H1 (cell line): Measurements from ENCODE around the gene ELOA2. TPM values are rescaled to one million over a fixed set of nuclear protein-coding genes. Genes with fewer than 3 reads are reported as not detected.
A peak's percentile ranks its signal among the peaks of the same experiment; 100 is the strongest.

ENCODE experiments used
- CTCF ChIA-PET: fragments of 300-600 bp; sonication (Branson Sonifier 250); formaldehyde crosslinking; loops from one replicate; lab custom pipeline; 2021; ENCODE audit not compliant: partially characterized antibody; lab: Charles Lee
- POLR2A ChIA-PET: fragments of 300-600 bp; sonication (Branson Sonifier 250); formaldehyde crosslinking; loops from one replicate; lab custom pipeline; 2021; ENCODE audit warnings: inconsistent platforms; ENCODE audit not compliant: partially characterized antibody; lab: Charles Lee
- DNase-seq, 2 experiments: peaks; one replicate each; pipeline versions ENCODE4 v3.0.0 to v3.0.0-alpha.2; 2010 to 2022; ENCODE audit warnings: low spot score in 2 of 2, low read depth in 1 of 2, mixed read lengths in 1 of 2
- FAIRE-seq: peaks from 2 replicates; lab custom pipeline; 2011; peaks lifted over from hg19 to GRCh38; lab: Jason Lieb, UNC
- H2AFZ ChIP-seq: 2 replicates; pipeline ENCODE4 v1.8.1; 2012; ENCODE audit warnings: low read length, inconsistent platforms
- H2AK5ac ChIP-seq: 2 replicates; pipeline ENCODE4 v1.6.1; 2013; ENCODE audit warnings: low read depth, low read length
- H2BK120ac ChIP-seq: replicated peaks from 2 replicates; pipeline ENCODE3; 2013; ENCODE audit warnings: low read depth, low read length, inconsistent platforms
- H2BK12ac ChIP-seq: 2 replicates; pipeline ENCODE4 v1.6.1; 2013; ENCODE audit warnings: low read depth, low read length
- H2BK15ac ChIP-seq: 2 replicates; pipeline ENCODE4 v1.6.1; 2013; ENCODE audit warnings: low read length
- H2BK20ac ChIP-seq: 2 replicates; pipeline ENCODE4 v1.6.1; 2013; ENCODE audit warnings: low read length
- H2BK5ac ChIP-seq: 2 replicates; pipeline ENCODE4 v1.6.1; 2013; ENCODE audit warnings: low read depth, low read length
- H3K14ac ChIP-seq: 2 replicates; pipeline ENCODE4 v1.6.1; 2013; ENCODE audit warnings: inconsistent platforms; ENCODE audit not compliant: insufficient read length
- H3K18ac ChIP-seq: 2 replicates; pipeline ENCODE4 v1.6.1; 2013; ENCODE audit warnings: low read length; ENCODE audit errors: extremely low read depth
- H3K23ac ChIP-seq: 2 replicates; pipeline ENCODE4 v1.6.1; 2013; ENCODE audit warnings: inconsistent platforms; ENCODE audit not compliant: insufficient read length
- H3K23me2 ChIP-seq: 2 replicates; pipeline ENCODE4 v1.6.1; 2013; ENCODE audit warnings: low read depth, low read length
- H3K27ac ChIP-seq: 2 replicates; pipeline ENCODE4 v1.6.1; 2011; ENCODE audit warnings: low read depth, low read length, inconsistent platforms
- H3K27me3 ChIP-seq, 4 experiments: replicated peaks in 1 of 4; 1 replicate in 1 of 4; 2 replicates in 3 of 4; pipeline versions ENCODE4 v1.6.1 to v1.8.1; 2011 to 2013; ENCODE audit warnings: low read length in 3 of 4, mild to moderate bottlenecking in 3 of 4, inconsistent platforms in 2 of 4, mixed read lengths in 2 of 4, moderate library complexity in 1 of 4; ENCODE audit not compliant: control insufficient read depth in 3 of 4, insufficient read depth in 3 of 4; ENCODE audit errors: extremely low read depth in 1 of 4
- H3K36me3 ChIP-seq, 4 experiments: 2 replicates each; pipeline versions ENCODE4 v1.6.1 to v1.8.1; 2011 to 2013; ENCODE audit warnings: mild to moderate bottlenecking in 4 of 4, low read length in 3 of 4, moderate library complexity in 2 of 4, control low read depth in 1 of 4, inconsistent platforms in 1 of 4; ENCODE audit not compliant: insufficient read depth in 4 of 4, control insufficient read depth in 2 of 4
- H3K4ac ChIP-seq: replicated peaks from 2 replicates; pipeline ENCODE3; 2013; ENCODE audit warnings: low read length, low read depth, mixed read lengths, inconsistent platforms; ENCODE audit not compliant: insufficient read length
- H3K4me1 ChIP-seq, 4 experiments: replicated peaks in 1 of 4; 1 replicate in 1 of 4; 2 replicates in 3 of 4; pipeline versions ENCODE4 v1.6.1 to v1.8.1; 2011 to 2013; ENCODE audit warnings: low read length in 3 of 4, inconsistent platforms in 2 of 4, mixed read lengths in 1 of 4; ENCODE audit not compliant: insufficient read depth in 4 of 4, control insufficient read depth in 3 of 4
- H3K4me2 ChIP-seq, 2 experiments: 2 replicates each; pipeline versions ENCODE4 v1.6.1 to v1.8.1; 2011 to 2013; ENCODE audit warnings: low read depth in 2 of 2, low read length in 2 of 2, control low read depth in 1 of 2, inconsistent platforms in 1 of 2, mild to moderate bottlenecking in 1 of 2; ENCODE audit not compliant: insufficient read depth in 1 of 2
- H3K4me3 ChIP-seq, 4 experiments: fragments of 200-600, 300-600 bp in 1 of 4; sonication (generic), shearing (Covaris generic), sonication (Bioruptor Twin) in 1 of 4; 2 replicates each; pipeline versions ENCODE4 v1.5.1 to v1.8.1; 2011 to 2016; ENCODE audit warnings: low read length in 4 of 4, low read depth in 3 of 4, control low read depth in 2 of 4, inconsistent platforms in 2 of 4, mild to moderate bottlenecking in 2 of 4, mixed read lengths in 1 of 4, moderate library complexity in 1 of 4; ENCODE audit not compliant: insufficient read depth in 2 of 4; ENCODE audit errors: extremely low read depth in 1 of 4
- H3K56ac ChIP-seq: replicated peaks from 2 replicates; pipeline ENCODE3; 2013; ENCODE audit warnings: low read depth, mild to moderate bottlenecking, mixed read lengths, low read length, inconsistent platforms; ENCODE audit not compliant: insufficient read length
- H3K79me1 ChIP-seq: 2 replicates; pipeline ENCODE4 v1.6.1; 2013; ENCODE audit warnings: low read depth, low read length, control low read depth
- H3K79me2 ChIP-seq, 2 experiments: 2 replicates each; pipeline versions ENCODE4 v1.6.1 to v1.8.1; 2012 to 2013; ENCODE audit warnings: low read length in 2 of 2, mild to moderate bottlenecking in 2 of 2, inconsistent platforms in 1 of 2; ENCODE audit not compliant: insufficient read depth in 2 of 2, control insufficient read depth in 1 of 2
- H3K9ac ChIP-seq, 4 experiments: replicated peaks in 1 of 4; 1 replicate in 1 of 4; 2 replicates in 3 of 4; pipeline versions ENCODE4 v1.6.1 to v1.8.1; 2011 to 2013; ENCODE audit warnings: low read depth in 3 of 4, low read length in 3 of 4, control low read depth in 2 of 4, mild to moderate bottlenecking in 2 of 4, moderate library complexity in 2 of 4, inconsistent platforms in 1 of 4; ENCODE audit errors: extremely low read depth in 1 of 4
- H3K9me3 ChIP-seq, 2 experiments: 2 replicates each; pipeline versions ENCODE4 v1.6.1 to v1.8.1; 2012 to 2013; ENCODE audit warnings: mild to moderate bottlenecking in 2 of 2, moderate library complexity in 2 of 2, control low read depth in 1 of 2, inconsistent platforms in 1 of 2, low read depth in 1 of 2, low read length in 1 of 2, mixed read lengths in 1 of 2; ENCODE audit not compliant: insufficient read depth in 2 of 2
- H4K20me1 ChIP-seq, 2 experiments: replicated peaks in 1 of 2; 2 replicates each; pipeline versions ENCODE3 to v1.8.1; 2011 to 2013; ENCODE audit warnings: inconsistent platforms in 2 of 2, low read length in 2 of 2, mild to moderate bottlenecking in 1 of 2; ENCODE audit not compliant: insufficient read depth in 2 of 2, control insufficient read depth in 1 of 2
- H4K5ac ChIP-seq: 2 replicates; pipeline ENCODE4 v1.6.1; 2013; ENCODE audit warnings: low read length, low read depth, mixed read lengths, inconsistent platforms; ENCODE audit not compliant: insufficient read length
- H4K8ac ChIP-seq: 2 replicates; pipeline ENCODE4 v1.8.0; 2013; ENCODE audit warnings: mild to moderate bottlenecking, moderate library complexity, low read length, inconsistent platforms; ENCODE audit not compliant: insufficient read depth; ENCODE audit errors: extremely low read depth
- H4K91ac ChIP-seq: replicated peaks from 2 replicates; pipeline ENCODE3; 2013; ENCODE audit warnings: low read length, mixed read lengths, inconsistent platforms; ENCODE audit not compliant: insufficient read length
- CBX5 ChIP-seq: fragments of 300-800, 300-1000 bp; sonication (generic); IDR thresholded peaks from 2 replicates; pipeline ENCODE4 v1.7.1; 2016; ENCODE audit warnings: antibody characterized with exemption, low read length, low read depth
- CEBPB ChIP-seq: IDR thresholded peaks from 2 replicates; pipeline ENCODE4 v1.6.1; 2012; ENCODE audit warnings: low read depth, low read length
- CHD2 ChIP-seq: IDR thresholded peaks from 2 replicates; pipeline ENCODE4 v1.6.1; 2012; ENCODE audit warnings: low read length, improper control_type of control experiment
- WGBS, 2 experiments: shearing (Covaris generic) in 1 of 2; methylation state at CpG; one replicate each; pipeline versions ENCODE4 v1.1.6 to v1.1.7; 2013 to 2015; ENCODE audit warnings: low lambda C conversion rate in 2 of 2, mixed read lengths in 2 of 2, inconsistent platforms in 1 of 2, low coverage in 1 of 2, missing lambda C conversion rate in 1 of 2; ENCODE audit not compliant: insufficient replicate concordance in 2 of 2, insufficient coverage in 1 of 2, insufficient read length in 1 of 2; ENCODE audit errors: extremely low coverage in 1 of 2, missing lambda C conversion rate in 1 of 2; 5-methylcytosine and 5-hydroxymethylcytosine counted together
- polyA plus RNA-seq, 7 experiments: library from polyadenylated mRNA; depleted of rRNA in 3 of 7; stranded (reverse) in 5 of 7; unstranded in 2 of 7; fragments of >200 nt in 5 of 7; fragments of 200-250 nt in 2 of 7; gene quantifications; 1 replicate in 5 of 7; 2 replicates in 1 of 7; 4 replicates in 1 of 7; pipeline versions ENCODE4 v1.2.1 to v1.2.3, GENCODE V29; 2011 to 2013; ENCODE audit warnings: missing spikeins in 2 of 7, mixed read lengths in 2 of 7
- total RNA-seq: library from RNA; stranded (reverse); fragmentation: NEBNext Ultra II Directional; extraction: Animal tissue kit (Norgen Biotek cat#: 25700); gene quantifications from 2 replicates; pipeline ENCODE4 v1.2.1, GENCODE V29; 2021
- TF ChIP-seq, protein P1 (sequence below): IDR thresholded peaks from 2 replicates; pipeline ENCODE4 v1.6.1; 2011; ENCODE audit warnings: low read length, improper control_type of control experiment

Gene ELOA2
- total and polyA plus RNA-seq, 2 of the 8 experiments (the other 6 are each of a cell fraction or from before 2014, with no cell fraction given) = not detected

DNA sequence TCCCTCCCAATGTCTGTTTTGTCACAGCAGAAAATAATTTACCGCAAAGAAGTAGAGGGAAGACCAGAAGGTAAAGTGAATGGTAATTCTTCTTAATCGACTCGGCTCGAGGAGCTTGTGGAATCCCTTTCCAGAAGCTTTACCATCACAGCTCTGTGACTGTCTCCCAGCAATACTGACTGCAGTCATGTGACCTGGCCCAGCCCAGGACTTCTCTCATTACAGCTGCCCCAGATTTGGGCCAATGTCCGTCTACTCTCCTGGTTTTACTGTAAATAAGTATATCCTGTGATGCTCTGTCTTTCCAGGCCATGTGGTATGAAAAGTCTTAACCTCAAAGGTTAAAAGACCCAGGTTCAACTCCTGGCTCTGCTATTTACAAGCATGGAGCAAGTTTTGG lies 18.9 kb upstream of the ELOA2 start:
- no peak overlapping the region for H3K18ac ChIP-seq
- no peak for FAIRE-seq
- no peak for DNase-seq
- no peaks in the 10 kb centered on the region for H4K20me1 ChIP-seq
- H3K9me3 ChIP-seq = no peaks in the 10 kb centered on the region
- no peak overlapping the region for H3K23ac ChIP-seq
- no peak overlapping the region for H2BK20ac ChIP-seq
- no peaks in the 10 kb centered on the region for H3K79me1 ChIP-seq
- H2BK15ac ChIP-seq = no peak overlapping the region
- H3K56ac ChIP-seq = no peak overlapping the region
- 84% methylated on average over 5 of the region's 5 CpGs; no CpG with 5 or more reads in 1 of the 2 experiments for WGBS, 2 experiments
- no peak overlapping the region for H3K9ac ChIP-seq
- no peak overlapping the region for H4K8ac ChIP-seq
- CTCF ChIA-PET = interaction anchor here (0.9 to 2.2 kb wide), 9 partner anchors 11 to 153 kb away, joined by 3 to 16 read pairs (median 3); no protein-coding TSS in a partner anchor
- no peak overlapping the region for H4K5ac ChIP-seq
- H3K27ac ChIP-seq = no peak overlapping the region
- no peaks in the 10 kb centered on the region for H3K4me1 ChIP-seq
- H2BK12ac ChIP-seq = no peak overlapping the region
- H2BK120ac ChIP-seq = no peak overlapping the region
- H3K23me2 ChIP-seq = no peaks in the 10 kb centered on the region
- H3K4me2 ChIP-seq = no peak overlapping the region
- no peak overlapping the region for H2AK5ac ChIP-seq
- H2AFZ ChIP-seq = no peak overlapping the region
- H3K4ac ChIP-seq = no peak overlapping the region
- no peak overlapping the region for H2BK5ac ChIP-seq
- no peaks in the 10 kb centered on the region for H3K36me3 ChIP-seq
- no peak overlapping the region for H3K4me3 ChIP-seq
- H3K79me2 ChIP-seq = no peaks in the 10 kb centered on the region
- no peak overlapping the region for H4K91ac ChIP-seq
- POLR2A ChIA-PET = interaction anchor here (0.8 kb wide), 1 partner anchor 96 kb away, joined by 3 read pairs; the partner anchor contains the start of gene HDHD2
- H3K27me3 ChIP-seq = no peaks in the 10 kb centered on the region
- H3K14ac ChIP-seq = no peak overlapping the region
- no peak for TF ChIP-seq CEBPB
- no peak for TF ChIP-seq CBX5
- TF ChIP-seq, protein P1, sequence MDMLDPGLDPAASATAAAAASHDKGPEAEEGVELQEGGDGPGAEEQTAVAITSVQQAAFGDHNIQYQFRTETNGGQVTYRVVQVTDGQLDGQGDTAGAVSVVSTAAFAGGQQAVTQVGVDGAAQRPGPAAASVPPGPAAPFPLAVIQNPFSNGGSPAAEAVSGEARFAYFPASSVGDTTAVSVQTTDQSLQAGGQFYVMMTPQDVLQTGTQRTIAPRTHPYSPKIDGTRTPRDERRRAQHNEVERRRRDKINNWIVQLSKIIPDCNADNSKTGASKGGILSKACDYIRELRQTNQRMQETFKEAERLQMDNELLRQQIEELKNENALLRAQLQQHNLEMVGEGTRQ = 0 out of 2 replicates have a peak, but pooled peaks have one; percentile 34
- TF ChIP-seq CHD2 = no peak
- TF ChIP-seq, all 59 proteins: peak for 1
